Liver (tissue), 9 donors: ENCODE data around the gene CBX4. TPM values are rescaled to one million over a fixed set of nuclear protein-coding genes. Genes with fewer than 3 reads are reported as not detected.
A peak's percentile ranks its signal among the peaks of the same experiment; 100 is the strongest.

Source experiments
- DNase-seq: peaks from one replicate; pipeline ENCODE4 v3.0.0-alpha.2; 2017; ENCODE audit warnings: low spot score
- H3K27ac ChIP-seq, 2 donors: one replicate each; pipeline ENCODE4 v1.7.0; 2013; ENCODE audit warnings: inconsistent platforms in 2 of 2, low read length in 2 of 2, control low read depth in 1 of 2, low read depth in 1 of 2, mild to moderate bottlenecking in 1 of 2
- H3K27me3 ChIP-seq, 4 donors: one replicate each; pipeline versions ENCODE4 v1.6.1 to v1.7.0; 2013; ENCODE audit warnings: low read length in 3 of 4, inconsistent platforms in 1 of 4, mild to moderate bottlenecking in 1 of 4, moderate library complexity in 1 of 4; ENCODE audit not compliant: control insufficient read depth in 4 of 4, insufficient read depth in 4 of 4
- H3K36me3 ChIP-seq, 4 donors: one replicate each; pipeline versions ENCODE4 v1.6.1 to v1.7.0; 2013; ENCODE audit warnings: low read length in 3 of 4, mild to moderate bottlenecking in 3 of 4, low read depth in 1 of 4, moderate library complexity in 1 of 4; ENCODE audit not compliant: control insufficient read depth in 4 of 4, insufficient read depth in 3 of 4
- H3K4me1 ChIP-seq, 4 donors: one replicate each; pipeline versions ENCODE4 v1.6.1 to v1.7.0; 2013; ENCODE audit warnings: low read length in 3 of 4, mild to moderate bottlenecking in 3 of 4, moderate library complexity in 1 of 4; ENCODE audit not compliant: control insufficient read depth in 4 of 4, insufficient read depth in 4 of 4
- H3K4me3 ChIP-seq, 3 donors: one replicate each; pipeline versions ENCODE4 v1.6.1 to v1.7.0; 2013; ENCODE audit warnings: low read length in 3 of 3, control low read depth in 1 of 3, low read depth in 1 of 3, mild to moderate bottlenecking in 1 of 3
- H3K9ac ChIP-seq, 2 donors: one replicate each; pipeline ENCODE4 v1.7.0; 2013; ENCODE audit warnings: low read length in 2 of 2, mild to moderate bottlenecking in 2 of 2, moderate library complexity in 2 of 2, control low read depth in 1 of 2, low read depth in 1 of 2
- H3K9me3 ChIP-seq, 4 donors: one replicate each; pipeline versions ENCODE4 v1.6.1 to v1.7.0; 2013; ENCODE audit warnings: low read length in 3 of 4; ENCODE audit not compliant: control insufficient read depth in 4 of 4
- ATF3 ChIP-seq: IDR thresholded peaks from 2 replicates; pipeline ENCODE4 v1.6.1; 2016; ENCODE audit warnings: antibody characterized with exemption
- EGR1 ChIP-seq, 2 donors: IDR thresholded peaks; 2 replicates each; pipeline ENCODE4 v1.6.1; 2016 to 2018; ENCODE audit warnings: antibody characterized with exemption in 2 of 2, low read depth in 2 of 2
- FOXA1 ChIP-seq: IDR thresholded peaks from 2 replicates; pipeline ENCODE4 v1.6.1; 2016; ENCODE audit warnings: antibody characterized with exemption
- HNF4A ChIP-seq, 2 donors: conservative IDR thresholded peaks; 2 replicates each; pipeline ENCODE4 v1.6.1; 2016; ENCODE audit warnings: antibody characterized with exemption in 2 of 2, mild to moderate bottlenecking in 2 of 2
- JUND ChIP-seq, 2 donors: IDR thresholded peaks; 2 replicates each; pipeline ENCODE4 v1.6.1; 2016; ENCODE audit warnings: antibody characterized with exemption in 2 of 2
- NR2F2 ChIP-seq: IDR thresholded peaks from 2 replicates; pipeline ENCODE4 v1.6.1; 2016; ENCODE audit warnings: antibody characterized with exemption
- RAD21 ChIP-seq, 2 donors: IDR thresholded peaks; 2 replicates each; pipeline ENCODE4 v1.6.1; 2016; ENCODE audit warnings: antibody characterized with exemption in 2 of 2, mild to moderate bottlenecking in 2 of 2
- REST ChIP-seq: IDR thresholded peaks from 2 replicates; pipeline ENCODE4 v1.6.1; 2016; ENCODE audit warnings: antibody characterized with exemption, mild to moderate bottlenecking
- RXRA ChIP-seq, 2 donors: IDR thresholded peaks; 2 replicates each; pipeline ENCODE4 v1.6.1; 2017 to 2018; ENCODE audit warnings: antibody characterized with exemption in 2 of 2, mild to moderate bottlenecking in 1 of 2
- SP1 ChIP-seq: IDR thresholded peaks from 2 replicates; pipeline ENCODE4 v1.6.1; 2018; ENCODE audit warnings: antibody characterized with exemption, mild to moderate bottlenecking
- TAF1 ChIP-seq: conservative IDR thresholded peaks from 2 replicates; pipeline ENCODE4 v1.6.1; 2016; ENCODE audit warnings: antibody characterized with exemption, mild to moderate bottlenecking
- YY1 ChIP-seq: IDR thresholded peaks from 2 replicates; pipeline ENCODE4 v1.6.1; 2016; ENCODE audit warnings: antibody characterized with exemption, mild to moderate bottlenecking
- WGBS: extraction: QIAGEN DNeasy Blood & Tissue Kit; methylation state at CpG from one replicate; pipeline ENCODE4 v1.1.7; 2013; 5-methylcytosine and 5-hydroxymethylcytosine counted together
- polyA plus RNA-seq, 2 donors: library from polyadenylated mRNA; stranded (reverse) in 1 of 2; unstranded in 1 of 2; fragments of 200-250 nt in 1 of 2; fragments of >200 nt in 1 of 2; fragmentation: Nextera tagmentation in 1 of 2; extraction: Ambion mirVana in 1 of 2; gene quantifications; one replicate each; pipeline versions ENCODE4 v1.2.1 to v1.2.3, GENCODE V29; 2013 to 2015
- total RNA-seq, 2 donors: library from RNA; depleted of rRNA; stranded (reverse); fragments of >200 nt; gene quantifications; one replicate each; pipeline ENCODE4 v1.2.3, GENCODE V29; 2014
- TF ChIP-seq, protein P1 (sequence below): IDR thresholded peaks from 2 replicates; pipeline ENCODE4 v1.6.1; 2016; ENCODE audit warnings: antibody characterized with exemption
- donor health status: healthy.
- donor health status: healthy.
- donor health status: healthy.
- donor health status: healthy.
- donor health status: healthy.

CBX4 gene
- total and polyA plus RNA-seq, 4 donors = 4.8 to 8.9 (median 6.3) TPM

DNA sequence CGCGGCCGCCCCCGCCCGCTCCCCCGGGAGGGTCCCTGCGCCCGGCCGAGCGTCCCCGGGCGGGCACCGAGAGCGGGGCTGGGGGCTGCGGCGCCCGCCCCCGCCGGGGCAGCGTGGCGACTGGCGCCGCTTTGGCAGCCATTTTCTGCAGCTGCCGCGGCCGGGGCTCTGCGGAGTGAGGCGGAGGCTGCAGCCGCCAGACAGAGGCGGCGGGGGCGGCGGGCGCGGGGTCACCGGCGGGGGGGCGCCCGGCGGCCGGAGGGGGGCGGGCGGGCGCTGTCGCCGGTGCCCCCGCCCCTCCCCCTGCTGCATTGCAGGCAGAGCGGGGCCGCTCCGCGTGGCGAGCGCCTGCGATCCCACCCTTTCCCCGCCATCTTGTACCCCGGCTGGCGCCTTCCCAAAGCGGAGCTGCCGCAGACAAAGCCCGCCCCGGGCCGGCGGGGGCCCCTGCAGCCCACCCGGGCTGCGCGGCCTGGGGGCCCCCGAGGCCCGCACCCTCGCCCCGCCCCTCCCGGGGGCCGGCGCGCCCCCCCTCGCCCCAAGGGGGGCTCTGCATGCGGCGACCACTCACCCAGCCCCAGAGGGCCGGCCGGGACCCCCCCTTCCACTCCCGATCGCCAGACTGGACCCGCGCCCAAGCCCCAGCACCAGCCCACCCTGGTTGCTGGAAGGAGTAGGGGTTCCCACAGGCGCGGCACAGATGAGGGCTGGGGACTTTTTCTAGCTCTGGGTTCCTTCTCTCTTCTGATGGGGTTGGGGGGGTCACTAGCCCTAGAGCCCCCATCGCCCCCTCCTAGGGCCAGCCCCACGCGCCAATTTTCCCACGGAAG lies 25.7 kb downstream of the CBX4 start:
- Histone ChIP-seq H3K4me1 (peaks cover 3 to 28% (median 22%) of the 10 kb centered on the region in 4 donors), H3K4me3 (peak overlapping the region in 1 of 3 donors; percentile 51)

More for the DNA sequence above, 25.7 kb downstream of the CBX4 start:
- Histone ChIP-seq H3K9ac (no peak overlapping the region), H3K36me3 (no peaks in the 10 kb centered on the region), H3K27me3 (peaks cover 0 to 30% (median 7%) of the 10 kb centered on the region in 4 donors), H3K27ac (no peak overlapping the region), H3K9me3 (no peaks in the 10 kb centered on the region)
- TF ChIP-seq HNF4A (conservative IDR thresholded peaks at IDR 0.05) = no peak
- no peak for TF ChIP-seq ATF3
- TF ChIP-seq REST = no peak
- TF ChIP-seq YY1 = no peak
- no peak for TF ChIP-seq SP1
- TF ChIP-seq JUND (IDR thresholded peaks at IDR 0.05) = no peak
- no peak for TF ChIP-seq RXRA (IDR thresholded peaks at IDR 0.05)
- no peak for TF ChIP-seq EGR1 (IDR thresholded peaks at IDR 0.05; ENCODE audit: low read depth in 2 of 2)
- no peak for TF ChIP-seq TAF1
- no peak for TF ChIP-seq FOXA1
- TF ChIP-seq RAD21 (IDR thresholded peaks at IDR 0.05) = no peak
- TF ChIP-seq NR2F2 = no peak
- TF ChIP-seq, protein P1, sequence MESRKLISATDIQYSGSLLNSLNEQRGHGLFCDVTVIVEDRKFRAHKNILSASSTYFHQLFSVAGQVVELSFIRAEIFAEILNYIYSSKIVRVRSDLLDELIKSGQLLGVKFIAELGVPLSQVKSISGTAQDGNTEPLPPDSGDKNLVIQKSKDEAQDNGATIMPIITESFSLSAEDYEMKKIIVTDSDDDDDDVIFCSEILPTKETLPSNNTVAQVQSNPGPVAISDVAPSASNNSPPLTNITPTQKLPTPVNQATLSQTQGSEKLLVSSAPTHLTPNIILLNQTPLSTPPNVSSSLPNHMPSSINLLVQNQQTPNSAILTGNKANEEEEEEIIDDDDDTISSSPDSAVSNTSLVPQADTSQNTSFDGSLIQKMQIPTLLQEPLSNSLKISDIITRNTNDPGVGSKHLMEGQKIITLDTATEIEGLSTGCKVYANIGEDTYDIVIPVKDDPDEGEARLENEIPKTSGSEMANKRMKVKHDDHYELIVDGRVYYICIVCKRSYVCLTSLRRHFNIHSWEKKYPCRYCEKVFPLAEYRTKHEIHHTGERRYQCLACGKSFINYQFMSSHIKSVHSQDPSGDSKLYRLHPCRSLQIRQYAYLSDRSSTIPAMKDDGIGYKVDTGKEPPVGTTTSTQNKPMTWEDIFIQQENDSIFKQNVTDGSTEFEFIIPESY = no peak
- 3% methylated on average over 89 of the region's 89 CpGs for WGBS
- no peak for DNase-seq
